GM23338 (cell line): Measurements from ENCODE around the gene ZNF74. TPM values are rescaled to one million over a fixed set of nuclear protein-coding genes. Genes with fewer than 3 reads are reported as not detected.

ENCODE experiments used
- ATAC-seq: fragments of 200-7000 bp; cut with Tn5 transposase; 3 replicates; pipeline ENCODE4 v1.9.1; 2020
- DNase-seq: peaks from one replicate; pipeline ENCODE4 v3.0.0-alpha.2; 2015; ENCODE audit warnings: low spot score
- H2AFZ ChIP-seq: fragments of 200-600 bp; sonication (generic); 2 replicates; pipeline ENCODE4 v1.8.0; 2016; ENCODE audit warnings: antibody characterized with exemption, mild to moderate bottlenecking, moderate library complexity
- H3F3A ChIP-seq: fragments of 200-600 bp; sonication (generic); replicated peaks from 2 replicates; pipeline ENCODE4 v1.8.0; 2017; ENCODE audit warnings: antibody characterized with exemption, mixed run types, low read depth
- H3K27ac ChIP-seq: fragments of 200-600 bp; sonication (generic); 2 replicates; pipeline ENCODE4 v1.6.1; 2016; ENCODE audit warnings: low read depth
- H3K27me3 ChIP-seq: fragments of 200-600 bp; sonication (generic); 2 replicates; pipeline ENCODE4 v1.8.0; 2016; ENCODE audit warnings: mild to moderate bottlenecking, mixed run types, moderate library complexity; ENCODE audit not compliant: insufficient read depth
- H3K36me3 ChIP-seq: fragments of 200-600 bp; sonication (generic); 2 replicates; pipeline ENCODE4 v1.8.0; 2016; ENCODE audit warnings: mild to moderate bottlenecking; ENCODE audit not compliant: insufficient read depth
- H3K4me1 ChIP-seq: fragments of 200-600 bp; sonication (generic); 2 replicates; pipeline ENCODE4 v1.8.0; 2016; ENCODE audit warnings: mild to moderate bottlenecking, moderate library complexity; ENCODE audit not compliant: insufficient read depth
- H3K4me2 ChIP-seq: fragments of 200-600 bp; sonication (generic); 2 replicates; pipeline ENCODE4 v1.7.1; 2017; ENCODE audit warnings: mixed run types
- H3K4me3 ChIP-seq: fragments of 200-600 bp; sonication (generic); 2 replicates; pipeline ENCODE4 v1.6.1; 2016; ENCODE audit warnings: mixed run types
- H3K79me2 ChIP-seq: fragments of 200-600 bp; sonication (generic); replicated peaks from 2 replicates; pipeline ENCODE4 v1.8.0; 2017; ENCODE audit warnings: mild to moderate bottlenecking; ENCODE audit not compliant: insufficient read depth
- H3K9me2 ChIP-seq: fragments of 200-600 bp; sonication (generic); 2 replicates; pipeline ENCODE4 v1.8.0; 2017; ENCODE audit not compliant: insufficient read depth
- H4K20me1 ChIP-seq: fragments of 200-600 bp; sonication (generic); replicated peaks from 2 replicates; pipeline ENCODE4 v1.8.0; 2017; ENCODE audit warnings: mild to moderate bottlenecking; ENCODE audit not compliant: insufficient read depth
- H3K27ac Mint-ChIP-seq: 2 replicates; pipeline ENCODE4 v1.8.0; 2020; ENCODE audit warnings: inconsistent platforms, mild to moderate bottlenecking, moderate library complexity, mixed read lengths
- H3K27me3 Mint-ChIP-seq: 3 replicates; pipeline ENCODE4 v1.8.0; 2022; ENCODE audit warnings: low read depth, mild to moderate bottlenecking, moderate library complexity, mixed read lengths, inconsistent platforms; ENCODE audit not compliant: insufficient read depth, poor library complexity
- H3K36me3 Mint-ChIP-seq: 3 replicates; pipeline ENCODE4 v1.8.0; 2021; ENCODE audit warnings: low read depth, mild to moderate bottlenecking, inconsistent platforms, moderate library complexity, mixed read lengths
- H3K4me1 Mint-ChIP-seq: 3 replicates; pipeline ENCODE4 v1.8.0; 2020; ENCODE audit warnings: mild to moderate bottlenecking, inconsistent platforms, mixed read lengths
- H3K4me3 Mint-ChIP-seq: 3 replicates; pipeline ENCODE4 v1.8.0; 2021; ENCODE audit warnings: moderate library complexity, mild to moderate bottlenecking, inconsistent platforms, mixed read lengths
- H3K9me3 Mint-ChIP-seq: 3 replicates; pipeline ENCODE4 v1.8.0; 2020; ENCODE audit warnings: moderate library complexity, mild to moderate bottlenecking, inconsistent platforms, mixed read lengths
- CREB1 ChIP-seq: fragments of 250-450 bp; sonication (Bioruptor Pico); IDR thresholded peaks from 2 replicates; pipeline ENCODE4 v1.5.0; 2020; ENCODE audit warnings: low read depth, mild to moderate bottlenecking, moderate library complexity
- EZH2 ChIP-seq: fragments of 200-600 bp; sonication (generic); IDR thresholded peaks from one replicate; pipeline ENCODE4 v1.8.0; 2017; ENCODE audit warnings: antibody characterized with exemption, mild to moderate bottlenecking, low read depth; ENCODE audit not compliant: unreplicated experiment
- EZH2phosphoT487 ChIP-seq: fragments of 200-600 bp; sonication (generic); IDR thresholded peaks from one replicate; pipeline ENCODE4 v1.8.1; 2018; ENCODE audit warnings: antibody characterized with exemption; ENCODE audit not compliant: unreplicated experiment
- JUNB ChIP-seq: IDR thresholded peaks from one replicate; pipeline ENCODE4 v1.6.1; 2016; ENCODE audit warnings: antibody characterized with exemption; ENCODE audit not compliant: unreplicated experiment
- NANOG ChIP-seq: IDR thresholded peaks from 2 replicates; pipeline ENCODE4 v1.6.1; 2016; ENCODE audit warnings: antibody characterized with exemption, borderline replicate concordance
- STAT1 ChIP-seq: IDR thresholded peaks from one replicate; pipeline ENCODE4 v1.6.1; 2016; ENCODE audit warnings: antibody characterized with exemption; ENCODE audit not compliant: unreplicated experiment
- ZNF114 ChIP-seq: fragments of 250-450 bp; sonication (Bioruptor Pico); IDR thresholded peaks from 2 replicates; pipeline ENCODE4 v1.5.0; 2020; ENCODE audit warnings: mild to moderate bottlenecking, moderate library complexity
- ZNF331 ChIP-seq: fragments of 250-450 bp; sonication (Bioruptor Pico); IDR thresholded peaks from 2 replicates; pipeline ENCODE4 v1.5.0; 2020; ENCODE audit warnings: low read depth, mild to moderate bottlenecking, moderate library complexity
- polyA plus RNA-seq: library from polyadenylated mRNA; unstranded; fragments of >200 nt; fragmentation: Nextera tagmentation; extraction: Ambion mirVana; gene quantifications from 2 replicates; pipeline ENCODE4 v1.2.1, GENCODE V29; 2016
- total RNA-seq: library from RNA; depleted of rRNA; stranded (reverse); fragments of >200 nt; shearing (Covaris generic); gene quantifications from 2 replicates; pipeline ENCODE4 v1.2.3, GENCODE V29; 2014
- TF ChIP-seq, protein P1 (sequence below): fragments of 250-450 bp; sonication (Bioruptor Pico); IDR thresholded peaks from 2 replicates; pipeline ENCODE4 v1.5.0; 2020; ENCODE audit warnings: mild to moderate bottlenecking, moderate library complexity

ZNF74 gene
- total and polyA plus RNA-seq, 2 experiments from 2014 or later, result 16.1 to 94.0 TPM

GRCh38 chr22:20407829-20408228, 13.9 kb downstream of the ZNF74 start:
- no peaks in the 10 kb centered on the region for H3K79me2 ChIP-seq
- DNase-seq, result no peak
- no peaks in the 10 kb centered on the region for H3K4me1 ChIP-seq
- H3K4me1 Mint-ChIP-seq, result peaks cover 6% of the 10 kb centered on the region
- no peaks in the 10 kb centered on the region for H3K9me2 ChIP-seq
- H3K4me2 ChIP-seq, result no peak overlapping the region
- H3K4me3 Mint-ChIP-seq, result no peak overlapping the region
- peaks cover 44% of the 10 kb centered on the region for H3K36me3 Mint-ChIP-seq
- H3K9me3 Mint-ChIP-seq, result no peaks in the 10 kb centered on the region; the same call in 2 of the 3 replicates
- no peak overlapping the region for H3K27ac ChIP-seq
- no peak overlapping the region for H3K4me3 ChIP-seq
- ATAC-seq, result no peak
- no peaks in the 10 kb centered on the region for H3F3A ChIP-seq
- no peaks in the 10 kb centered on the region; the same call in 1 of the 2 replicates for H4K20me1 ChIP-seq
- H3K36me3 ChIP-seq, result no peaks in the 10 kb centered on the region; the same call in 1 of the 2 replicates
- H3K27ac Mint-ChIP-seq, result no peak overlapping the region
- no peak overlapping the region for H2AFZ ChIP-seq
- no peak for TF ChIP-seq EZH2
- TF ChIP-seq ZNF114 (CRISPR knock-in tag), result no peak
- TF ChIP-seq EZH2phosphoT487, result no peak
- no peak for TF ChIP-seq ZNF331
- TF ChIP-seq STAT1, result no peak
- TF ChIP-seq, protein P1, sequence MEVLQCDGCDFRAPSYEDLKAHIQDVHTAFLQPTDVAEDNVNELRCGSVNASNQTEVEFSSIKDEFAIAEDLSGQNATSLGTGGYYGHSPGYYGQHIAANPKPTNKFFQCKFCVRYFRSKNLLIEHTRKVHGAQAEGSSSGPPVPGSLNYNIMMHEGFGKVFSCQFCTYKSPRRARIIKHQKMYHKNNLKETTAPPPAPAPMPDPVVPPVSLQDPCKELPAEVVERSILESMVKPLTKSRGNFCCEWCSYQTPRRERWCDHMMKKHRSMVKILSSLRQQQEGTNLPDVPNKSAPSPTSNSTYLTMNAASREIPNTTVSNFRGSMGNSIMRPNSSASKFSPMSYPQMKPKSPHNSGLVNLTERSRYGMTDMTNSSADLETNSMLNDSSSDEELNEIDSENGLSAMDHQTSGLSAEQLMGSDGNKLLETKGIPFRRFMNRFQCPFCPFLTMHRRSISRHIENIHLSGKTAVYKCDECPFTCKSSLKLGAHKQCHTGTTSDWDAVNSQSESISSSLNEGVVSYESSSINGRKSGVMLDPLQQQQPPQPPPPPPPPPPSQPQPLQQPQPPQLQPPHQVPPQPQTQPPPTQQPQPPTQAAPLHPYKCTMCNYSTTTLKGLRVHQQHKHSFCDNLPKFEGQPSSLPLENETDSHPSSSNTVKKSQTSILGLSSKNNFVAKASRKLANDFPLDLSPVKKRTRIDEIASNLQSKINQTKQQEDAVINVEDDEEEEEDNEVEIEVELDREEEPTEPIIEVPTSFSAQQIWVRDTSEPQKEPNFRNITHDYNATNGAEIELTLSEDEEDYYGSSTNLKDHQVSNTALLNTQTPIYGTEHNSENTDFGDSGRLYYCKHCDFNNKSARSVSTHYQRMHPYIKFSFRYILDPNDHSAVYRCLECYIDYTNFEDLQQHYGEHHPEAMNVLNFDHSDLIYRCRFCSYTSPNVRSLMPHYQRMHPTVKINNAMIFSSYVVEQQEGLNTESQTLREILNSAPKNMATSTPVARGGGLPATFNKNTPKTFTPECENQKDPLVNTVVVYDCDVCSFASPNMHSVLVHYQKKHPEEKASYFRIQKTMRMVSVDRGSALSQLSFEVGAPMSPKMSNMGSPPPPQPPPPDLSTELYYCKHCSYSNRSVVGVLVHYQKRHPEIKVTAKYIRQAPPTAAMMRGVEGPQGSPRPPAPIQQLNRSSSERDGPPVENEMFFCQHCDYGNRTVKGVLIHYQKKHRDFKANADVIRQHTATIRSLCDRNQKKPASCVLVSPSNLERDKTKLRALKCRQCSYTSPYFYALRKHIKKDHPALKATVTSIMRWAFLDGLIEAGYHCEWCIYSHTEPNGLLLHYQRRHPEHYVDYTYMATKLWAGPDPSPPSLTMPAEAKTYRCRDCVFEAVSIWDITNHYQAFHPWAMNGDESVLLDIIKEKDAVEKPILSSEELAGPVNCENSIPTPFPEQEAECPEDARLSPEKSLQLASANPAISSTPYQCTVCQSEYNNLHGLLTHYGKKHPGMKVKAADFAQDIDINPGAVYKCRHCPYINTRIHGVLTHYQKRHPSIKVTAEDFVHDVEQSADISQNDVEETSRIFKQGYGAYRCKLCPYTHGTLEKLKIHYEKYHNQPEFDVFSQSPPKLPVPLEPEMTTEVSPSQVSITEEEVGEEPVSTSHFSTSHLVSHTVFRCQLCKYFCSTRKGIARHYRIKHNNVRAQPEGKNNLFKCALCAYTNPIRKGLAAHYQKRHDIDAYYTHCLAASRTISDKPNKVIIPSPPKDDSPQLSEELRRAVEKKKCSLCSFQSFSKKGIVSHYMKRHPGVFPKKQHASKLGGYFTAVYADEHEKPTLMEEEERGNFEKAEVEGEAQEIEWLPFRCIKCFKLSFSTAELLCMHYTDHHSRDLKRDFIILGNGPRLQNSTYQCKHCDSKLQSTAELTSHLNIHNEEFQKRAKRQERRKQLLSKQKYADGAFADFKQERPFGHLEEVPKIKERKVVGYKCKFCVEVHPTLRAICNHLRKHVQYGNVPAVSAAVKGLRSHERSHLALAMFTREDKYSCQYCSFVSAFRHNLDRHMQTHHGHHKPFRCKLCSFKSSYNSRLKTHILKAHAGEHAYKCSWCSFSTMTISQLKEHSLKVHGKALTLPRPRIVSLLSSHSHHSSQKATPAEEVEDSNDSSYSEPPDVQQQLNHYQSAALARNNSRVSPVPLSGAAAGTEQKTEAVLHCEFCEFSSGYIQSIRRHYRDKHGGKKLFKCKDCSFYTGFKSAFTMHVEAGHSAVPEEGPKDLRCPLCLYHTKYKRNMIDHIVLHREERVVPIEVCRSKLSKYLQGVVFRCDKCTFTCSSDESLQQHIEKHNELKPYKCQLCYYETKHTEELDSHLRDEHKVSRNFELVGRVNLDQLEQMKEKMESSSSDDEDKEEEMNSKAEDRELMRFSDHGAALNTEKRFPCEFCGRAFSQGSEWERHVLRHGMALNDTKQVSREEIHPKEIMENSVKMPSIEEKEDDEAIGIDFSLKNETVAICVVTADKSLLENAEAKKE, result no peak
- no peak for TF ChIP-seq JUNB
- no peak for TF ChIP-seq NANOG
- no peak for TF ChIP-seq CREB1 (CRISPR knock-in tag)
- no peaks in the 10 kb centered on the region for H3K27me3 ChIP-seq
- H3K27me3 Mint-ChIP-seq, result peaks cover 2% of the 10 kb centered on the region
